ENCODE results near the gene MAP3K5.
A peak's percentile ranks its signal among the peaks of the same experiment; 100 is the strongest.
"Not testable (repeated sequence)": the region's sequence is repeated elsewhere in the genome, so short reads cannot be mapped to it uniquely, and the experiment has no call there.

Gene MAP3K5

GRCh38 chr6:136585523-136585922, 206.8 kb downstream of the MAP3K5 start:
- DNase-seq (ENCODE audit: low read depth in 2 of 2, low spot score in 1 of 2), result not testable (repeated sequence)

- DNase-seq (ENCODE audit: low read depth in 2 of 2, low spot score in 1 of 2), result not testable (repeated sequence)
These were observed 208.0 kb downstream of the MAP3K5 start for GRCh38 chr6:136584290-136584689.

- DNase-seq (ENCODE audit: low read depth in 2 of 2, low spot score in 1 of 2), result no peak
These were observed 209.4 kb downstream of the MAP3K5 start for GRCh38 chr6:136582711-136583471.

GRCh38 chr6:136579800-136580199, 212.5 kb downstream of the MAP3K5 start:
- no peak for DNase-seq (ENCODE audit: low read depth in 2 of 2, low spot score in 1 of 2)

GRCh38 chr6:136576821-136577220, 215.5 kb downstream of the MAP3K5 start:
- no peak for DNase-seq (ENCODE audit: low read depth in 2 of 2, low spot score in 1 of 2)

- DNase-seq (ENCODE audit: low read depth in 2 of 2, low spot score in 1 of 2), result no peak
These were observed 220.8 kb downstream of the MAP3K5 start for GRCh38 chr6:136571496-136571895.

- DNase-seq (ENCODE audit: low read depth in 2 of 2, low spot score in 1 of 2), result no peak
These were observed 221.2 kb downstream of the MAP3K5 start for GRCh38 chr6:136571065-136571464.

GRCh38 chr6:136568129-136568528, 224.1 kb downstream of the MAP3K5 start:
- DNase-seq (ENCODE audit: low read depth in 2 of 2, low spot score in 1 of 2), result no peak

GRCh38 chr6:136567688-136568087, 224.6 kb downstream of the MAP3K5 start:
- DNase-seq (ENCODE audit: low read depth in 2 of 2, low spot score in 1 of 2), result no peak

- no peak for DNase-seq (ENCODE audit: low read depth in 2 of 2, low spot score in 1 of 2)
These were observed 225.4 kb downstream of the MAP3K5 start for GRCh38 chr6:136566851-136567250.

GRCh38 chr6:136566007-136566487, 226.2 kb downstream of the MAP3K5 start:
- DNase-seq (ENCODE audit: low read depth in 2 of 2, low spot score in 1 of 2), result no peak

GRCh38 chr6:136564180-136564579, 228.1 kb downstream of the MAP3K5 start:
- no peak for DNase-seq (ENCODE audit: low read depth in 2 of 2, low spot score in 1 of 2)

- DNase-seq (ENCODE audit: low read depth in 2 of 2, low spot score in 1 of 2), result no peak
These were observed 228.7 kb downstream of the MAP3K5 start for GRCh38 chr6:136563386-136564152.

- DNase-seq (ENCODE audit: low read depth in 2 of 2, low spot score in 1 of 2), result no peak
These were observed 230.1 kb downstream of the MAP3K5 start for GRCh38 chr6:136562211-136562610.

GRCh38 chr6:136553166-136553787, 239.0 kb downstream of the MAP3K5 start:
- no peak for DNase-seq (ENCODE audit: low read depth in 2 of 2, low spot score in 1 of 2)

- no peak for DNase-seq (ENCODE audit: low read depth in 2 of 2, low spot score in 1 of 2)
These were observed 240.2 kb downstream of the MAP3K5 start for GRCh38 chr6:136552054-136552453.

- no peak for DNase-seq (ENCODE audit: low read depth in 2 of 2, low spot score in 1 of 2)
These were observed 241.2 kb downstream of the MAP3K5 start for GRCh38 chr6:136551103-136551502.

GRCh38 chr6:136550330-136551071, 241.8 kb downstream of the MAP3K5 start, which contains the start of gene MAP7:
Gene MAP7 (minus strand): TSS chr6:136550422. CDS start chr6:136550408, 14 bp downstream.
- DNase-seq (ENCODE audit: low read depth in 2 of 2, low spot score in 1 of 2), result peak in 1 of 2 donors; percentile 17

GRCh38 chr6:136550045-136550329, 242.3 kb downstream of the MAP3K5 start:
- no peak for DNase-seq (ENCODE audit: low read depth in 2 of 2, low spot score in 1 of 2)

GRCh38 chr6:136549300-136550044, 242.8 kb downstream of the MAP3K5 start:
- no peak for DNase-seq (ENCODE audit: low read depth in 2 of 2, low spot score in 1 of 2)
